MCF 10A (cell line): ENCODE measurements around the gene ZNF559. TPM values are rescaled to one million over a fixed set of nuclear protein-coding genes. Genes with fewer than 3 reads are reported as not detected.

ENCODE experiments used
- BruUV-seq: library from RNA; stranded (reverse); fragments of 400-500 nt; replicated peaks from 2 replicates; lab custom pipeline; 2021; lab: Mats Ljungman, UMichigan
- CTCF ChIA-PET: fragments of 300-600 bp; sonication (Branson Sonifier 250); formaldehyde crosslinking; extraction: SDS; loops from one replicate; lab custom pipeline; 2021; ENCODE audit warnings: antibody characterized with exemption, inconsistent platforms; lab: Yijun Ruan, JAX
- POLR2A ChIA-PET: fragments of 300-600, 350-650 bp; sonication (Branson Sonifier 250); formaldehyde crosslinking; extraction: SDS; loops from one replicate; lab custom pipeline; 2020; ENCODE audit warnings: antibody characterized with exemption, inconsistent platforms; lab: Yijun Ruan, JAX
- DNase-seq: peaks from one replicate; pipeline ENCODE4 v3.0.0-alpha.2; 2018; ENCODE audit not compliant: unreplicated experiment
- H3K27ac Mint-ChIP-seq: one replicate; pipeline ENCODE4 v1.8.0; 2022; ENCODE audit warnings: mild to moderate bottlenecking, low read depth, mixed read lengths; ENCODE audit not compliant: unreplicated experiment
- H3K27me3 Mint-ChIP-seq: one replicate; pipeline ENCODE4 v1.8.0; 2022; ENCODE audit warnings: mixed read lengths; ENCODE audit not compliant: insufficient read depth, unreplicated experiment
- H3K36me3 Mint-ChIP-seq: one replicate; pipeline ENCODE4 v1.8.0; 2022; ENCODE audit warnings: mild to moderate bottlenecking, moderate library complexity, mixed read lengths; ENCODE audit not compliant: insufficient read depth, unreplicated experiment
- H3K4me1 Mint-ChIP-seq: one replicate; pipeline ENCODE4 v1.8.0; 2022; ENCODE audit warnings: mixed read lengths; ENCODE audit not compliant: insufficient read depth, unreplicated experiment
- H3K4me3 Mint-ChIP-seq: one replicate; pipeline ENCODE4 v1.8.0; 2022; ENCODE audit warnings: mild to moderate bottlenecking, moderate library complexity, mixed read lengths; ENCODE audit not compliant: unreplicated experiment
- H3K9me3 Mint-ChIP-seq: one replicate; pipeline ENCODE4 v1.8.0; 2022; ENCODE audit warnings: mixed read lengths; ENCODE audit not compliant: unreplicated experiment
- intact Hi-C: fragments of 100-400 bp; cut with micrococcal nuclease; formaldehyde crosslinking; loops from 2 replicates; pipeline ENCODE4 v1.14.1; 2022
- total RNA-seq: library from RNA; stranded (reverse); gene quantifications from 2 replicates; pipeline ENCODE4 v1.2.3, GENCODE V29; 2022
- TF ChIP-seq, protein P1 (sequence below): fragments of 200-600 bp; IDR thresholded peaks from one replicate; pipeline ENCODE4 v1.8.0; 2022; ENCODE audit warnings: antibody characterized with exemption, mild to moderate bottlenecking; ENCODE audit not compliant: unreplicated experiment

Gene ZNF559
- total RNA-seq, 1 experiment from 2014 or later, result 10.7 TPM

DNA sequence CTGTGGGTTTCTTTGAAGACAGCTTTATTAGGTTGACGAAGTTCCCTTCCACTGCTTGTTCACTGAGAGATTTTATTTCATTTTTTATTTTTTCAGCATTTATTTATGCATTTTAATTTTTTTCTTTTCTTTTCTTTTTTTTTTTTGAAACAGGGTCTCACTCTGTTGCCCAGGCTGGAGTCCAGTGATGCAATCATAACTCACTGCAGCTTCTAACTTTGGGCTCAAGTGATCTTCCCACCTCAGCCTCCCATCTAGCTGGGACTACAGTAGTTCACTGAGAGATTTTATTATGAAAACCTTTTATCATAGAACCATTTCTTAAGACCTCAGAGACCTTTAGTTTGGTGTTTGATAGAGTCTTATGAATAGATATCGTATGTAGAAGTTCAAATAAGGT lies 28.5 kb downstream of the ZNF559 start:
- POLR2A ChIA-PET, result no interaction called here
- Mint-ChIP-seq H3K36me3 (peaks cover 5% of the 10 kb centered on the region), H3K4me1 (no peaks in the 10 kb centered on the region), H3K27me3 (no peaks in the 10 kb centered on the region), H3K27ac (no peak overlapping the region), H3K4me3 (no peak overlapping the region), H3K9me3 (peaks cover 16% of the 10 kb centered on the region)
- intact Hi-C loops, result no loop called here
- no TSS peak for BruUV-seq
- CTCF ChIA-PET, result no interaction called here
- TF ChIP-seq, protein P1, sequence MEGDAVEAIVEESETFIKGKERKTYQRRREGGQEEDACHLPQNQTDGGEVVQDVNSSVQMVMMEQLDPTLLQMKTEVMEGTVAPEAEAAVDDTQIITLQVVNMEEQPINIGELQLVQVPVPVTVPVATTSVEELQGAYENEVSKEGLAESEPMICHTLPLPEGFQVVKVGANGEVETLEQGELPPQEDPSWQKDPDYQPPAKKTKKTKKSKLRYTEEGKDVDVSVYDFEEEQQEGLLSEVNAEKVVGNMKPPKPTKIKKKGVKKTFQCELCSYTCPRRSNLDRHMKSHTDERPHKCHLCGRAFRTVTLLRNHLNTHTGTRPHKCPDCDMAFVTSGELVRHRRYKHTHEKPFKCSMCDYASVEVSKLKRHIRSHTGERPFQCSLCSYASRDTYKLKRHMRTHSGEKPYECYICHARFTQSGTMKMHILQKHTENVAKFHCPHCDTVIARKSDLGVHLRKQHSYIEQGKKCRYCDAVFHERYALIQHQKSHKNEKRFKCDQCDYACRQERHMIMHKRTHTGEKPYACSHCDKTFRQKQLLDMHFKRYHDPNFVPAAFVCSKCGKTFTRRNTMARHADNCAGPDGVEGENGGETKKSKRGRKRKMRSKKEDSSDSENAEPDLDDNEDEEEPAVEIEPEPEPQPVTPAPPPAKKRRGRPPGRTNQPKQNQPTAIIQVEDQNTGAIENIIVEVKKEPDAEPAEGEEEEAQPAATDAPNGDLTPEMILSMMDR, result no peak
- DNase-seq, result no peak

DNA sequence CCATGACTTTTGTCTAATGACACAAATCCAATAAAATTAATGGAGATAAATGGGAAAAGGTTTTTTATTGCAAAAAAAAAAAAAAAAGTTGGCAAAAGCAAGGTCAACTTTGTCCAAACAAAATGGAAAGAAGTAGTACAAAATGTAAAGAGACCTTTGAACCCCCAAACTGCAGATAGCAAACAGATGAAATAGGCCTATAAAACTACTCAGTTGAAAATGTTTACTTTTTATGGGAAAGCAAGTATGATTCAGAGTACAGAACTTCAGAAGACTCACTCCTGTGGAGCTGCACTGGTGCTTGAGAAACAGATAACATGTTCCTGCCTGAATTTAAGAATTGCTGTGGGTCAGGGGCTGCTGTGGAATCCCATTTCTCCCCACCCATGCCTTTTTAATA lies 29.0 kb downstream of the ZNF559 start:
- no peak overlapping the region for H3K4me3 Mint-ChIP-seq
- ChIA-PET CTCF (no interaction called here), POLR2A (no interaction called here)
- TF ChIP-seq, protein P1, result no peak
- BruUV-seq, result no TSS peak
- intact Hi-C loops, result no loop called here
- no peaks in the 10 kb centered on the region for H3K27me3 Mint-ChIP-seq
- no peak for DNase-seq
- H3K36me3 Mint-ChIP-seq, result peaks cover 5% of the 10 kb centered on the region
- no peak overlapping the region for H3K27ac Mint-ChIP-seq
- H3K4me1 Mint-ChIP-seq, result no peaks in the 10 kb centered on the region
- H3K9me3 Mint-ChIP-seq, result peaks cover 16% of the 10 kb centered on the region

- no peaks in the 10 kb centered on the region for H3K27me3 Mint-ChIP-seq
- no peak for DNase-seq
- intact Hi-C loops, result no loop called here
- H3K36me3 Mint-ChIP-seq, result no peaks in the 10 kb centered on the region
- POLR2A ChIA-PET, result no interaction called here
- no peak overlapping the region for H3K4me3 Mint-ChIP-seq
- BruUV-seq, result no TSS peak
- H3K4me1 Mint-ChIP-seq, result no peaks in the 10 kb centered on the region
- TF ChIP-seq, protein P1, result no peak
- CTCF ChIA-PET, result no interaction called here
- H3K27ac Mint-ChIP-seq, result no peak overlapping the region
- H3K9me3 Mint-ChIP-seq, result no peaks in the 10 kb centered on the region
These were observed 30.7 kb downstream of the ZNF559 start for GRCh38 chr19:9354651-9355050.

DNA sequence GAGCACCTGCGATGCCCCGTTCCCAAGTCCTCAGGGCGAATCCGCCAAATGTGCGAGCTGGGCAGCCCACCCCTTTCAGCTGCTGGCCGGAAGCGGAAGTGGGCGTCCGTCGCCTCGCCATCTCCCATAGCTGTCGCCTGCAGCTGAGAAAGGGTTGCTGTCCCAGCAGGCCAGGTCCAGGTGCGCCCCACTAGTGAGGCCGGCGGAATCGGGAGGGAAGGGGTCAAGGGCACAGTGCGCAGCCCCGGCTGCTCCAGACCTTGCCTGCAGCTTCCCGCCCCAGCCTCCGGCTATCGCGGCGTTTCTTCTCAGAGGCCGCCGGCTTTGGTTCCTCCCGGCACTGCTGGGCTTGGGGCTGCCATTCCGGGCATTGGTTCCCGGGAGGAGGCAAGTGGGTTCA lies 38.9 kb downstream of the ZNF559 start, which contains the start of gene ZNF177:
ZNF177 (plus strand) TSS at position 109 of the 400 bp plus-strand sequence. CDS start 15,299 bp downstream, outside the sequence.
- no TSS peak for BruUV-seq
- Mint-ChIP-seq H3K4me3 (no peak within 1 kb of the TSS), H3K27me3 (no peaks in the 10 kb centered on the region), H3K27ac (no peak within 1 kb of the TSS), H3K9me3 (peaks cover 27% of the 10 kb centered on the region), H3K36me3 (no peaks in the 10 kb centered on the region), H3K4me1 (no peaks in the 10 kb centered on the region)
- ChIA-PET POLR2A (no interaction called here), CTCF (no interaction called here)
- TF ChIP-seq, protein P1, result no peak
- intact Hi-C loops, result no loop called here
- no peak for DNase-seq
